ENCODE data around the gene FHOD3.

The FHOD3 gene

DNA sequence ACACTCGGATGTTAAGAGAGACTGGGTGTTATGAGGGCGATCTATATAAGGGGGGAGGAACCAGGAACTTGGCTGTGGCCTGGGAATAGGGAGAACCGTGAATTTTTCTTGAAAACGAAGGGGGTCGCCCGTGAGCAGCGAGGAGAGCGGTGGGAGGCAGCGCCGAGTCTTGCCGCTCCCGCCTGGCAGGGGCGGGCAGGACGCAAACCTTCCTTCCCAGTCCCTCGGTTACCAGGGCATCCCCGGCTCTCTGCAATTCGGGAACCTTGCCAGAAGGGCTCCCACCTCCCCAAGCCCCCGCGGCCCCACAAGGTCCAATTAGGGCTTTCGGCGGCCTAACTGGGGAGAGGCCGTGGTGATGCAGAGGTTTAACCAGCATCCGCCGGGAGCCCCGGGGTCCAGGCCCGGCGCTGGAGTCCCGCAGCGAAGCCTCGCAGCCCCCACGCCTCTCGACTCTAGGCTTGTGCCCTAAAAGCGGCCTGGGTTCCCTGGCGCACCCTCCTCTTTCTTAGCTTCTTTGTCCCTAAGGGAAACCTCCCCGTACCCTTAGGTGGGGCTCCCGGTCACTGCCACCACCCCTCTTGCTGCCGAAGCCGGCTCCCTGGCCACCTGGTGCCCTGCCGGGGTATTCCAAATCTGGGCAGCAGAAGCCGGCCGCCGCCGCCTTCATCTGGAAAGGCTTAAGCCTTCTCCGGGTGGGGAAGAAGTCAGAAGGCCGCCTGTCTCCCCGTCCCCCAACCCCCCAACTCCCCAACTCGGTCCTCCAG, 680 bp upstream of the FHOD3 start:
- peak; percentile 82 for DNase-seq

GRCh38 chr18:36298126-36298741, 721 bp downstream of the FHOD3 start:
- DNase-seq = no peak

DNA sequence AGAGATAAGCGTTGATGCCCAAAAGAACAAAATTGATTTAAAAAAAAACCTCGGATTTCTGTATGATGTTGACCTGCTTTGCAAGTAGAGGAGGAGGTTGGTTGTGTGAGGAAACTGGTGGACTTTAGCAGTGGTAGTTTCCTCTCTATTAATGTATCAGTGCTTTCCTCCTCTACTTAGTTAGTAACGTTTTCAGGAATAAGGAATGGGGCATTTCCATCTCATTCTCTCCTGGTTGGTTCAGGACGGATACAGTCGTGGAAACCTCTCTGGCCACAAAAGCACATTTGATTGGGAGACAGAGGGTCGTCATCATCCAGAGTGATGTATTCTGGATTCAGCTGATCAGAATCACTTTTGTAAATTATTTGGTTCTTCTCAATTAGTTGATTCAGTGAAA, 1.5 kb downstream of the FHOD3 start:
- no peak for DNase-seq

- no peak for DNase-seq
Measured at GRCh38 chr18:36300211-36300610, 2.7 kb downstream of the FHOD3 start.

DNA sequence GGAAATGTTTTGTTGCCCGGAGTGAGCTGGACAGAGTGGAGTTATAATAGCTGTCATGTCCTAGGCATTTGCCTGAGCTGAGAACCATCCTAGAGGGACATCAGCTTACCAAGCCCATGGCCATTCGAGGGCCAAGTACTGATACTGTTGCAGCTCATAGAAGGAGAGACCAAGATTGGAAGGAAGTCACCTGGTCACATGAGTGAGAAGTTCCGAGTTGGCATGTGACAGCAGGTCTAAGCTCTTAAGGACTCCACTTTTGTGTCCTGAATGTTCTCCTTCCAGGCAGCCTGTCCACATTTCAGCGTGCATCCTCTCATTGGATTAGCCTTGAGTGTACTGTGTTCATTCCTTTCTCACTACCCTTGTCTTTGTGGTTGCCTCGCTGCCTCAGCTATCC, 4.4 kb downstream of the FHOD3 start:
- no peak for DNase-seq

DNA sequence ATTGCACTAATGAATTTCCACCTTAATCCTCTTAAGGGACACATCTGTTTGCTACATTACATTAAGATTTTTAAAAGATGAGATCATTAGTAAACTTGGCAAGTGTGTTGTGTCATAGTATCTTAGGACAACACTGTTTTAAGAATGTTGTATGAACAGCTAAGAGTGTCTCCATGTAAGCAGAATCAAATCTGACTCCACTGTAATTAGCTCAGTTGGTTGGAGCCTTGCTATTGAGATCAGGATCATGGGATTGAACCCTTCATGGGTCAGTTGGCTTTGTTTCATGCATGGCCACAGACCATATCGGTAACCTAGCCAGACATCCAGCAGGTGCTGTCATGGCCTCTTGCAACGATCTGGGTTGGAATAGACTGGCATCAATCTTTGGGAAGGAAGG, 5.2 kb downstream of the FHOD3 start:
- DNase-seq = peak; percentile 33

DNA sequence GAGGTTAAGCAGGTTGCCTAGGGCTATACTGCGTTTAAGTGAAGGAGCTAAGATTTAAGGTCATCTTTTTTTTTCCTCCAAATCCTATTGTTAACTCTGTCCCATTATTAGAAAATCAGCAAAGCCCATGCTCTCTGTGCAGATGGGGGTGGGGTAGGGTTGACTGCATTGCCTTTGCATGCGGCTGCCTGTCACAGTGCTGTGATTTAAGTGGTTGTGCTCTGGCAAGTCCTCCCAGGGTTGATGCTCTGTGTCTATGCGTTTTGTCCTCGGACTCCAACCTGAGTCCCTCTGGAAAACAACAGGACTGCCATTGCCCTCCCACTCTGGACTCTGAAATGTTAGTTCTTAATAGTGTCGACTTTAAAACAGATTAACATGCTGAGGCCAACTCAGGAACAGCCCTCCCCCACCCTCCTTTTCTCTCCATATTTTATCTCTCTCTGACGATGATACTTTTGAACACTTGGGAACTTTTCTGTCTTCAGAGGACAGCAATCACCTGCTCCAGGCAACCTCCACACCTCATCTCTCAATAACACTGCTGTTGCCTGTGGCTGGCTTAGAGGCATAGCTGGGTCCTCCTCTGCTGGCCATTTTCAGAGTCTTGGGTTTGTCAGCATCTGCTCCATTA, 5.8 kb downstream of the FHOD3 start:
- no peak for DNase-seq

DNA sequence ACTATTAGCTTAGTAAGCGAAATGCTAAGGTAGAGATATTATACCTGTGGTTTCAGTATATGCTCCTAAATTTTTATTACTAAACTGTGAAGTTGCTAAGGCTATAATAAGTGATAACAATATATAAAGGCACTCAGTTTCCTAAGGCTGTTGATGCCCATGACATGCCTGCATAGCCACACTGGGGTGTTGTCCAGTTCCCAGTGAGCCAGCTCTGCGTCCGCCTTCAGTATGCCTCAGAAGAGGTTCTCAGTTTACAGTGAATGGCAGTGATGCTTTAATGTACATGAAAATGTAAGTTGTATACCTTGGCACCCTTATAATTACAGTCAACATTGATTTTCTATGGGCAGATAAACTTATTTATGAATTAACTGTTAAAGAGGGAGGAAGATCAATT, 7.2 kb downstream of the FHOD3 start:
- DNase-seq = no peak

GRCh38 chr18:36305375-36305774, 7.9 kb downstream of the FHOD3 start:
- DNase-seq = no peak

DNA sequence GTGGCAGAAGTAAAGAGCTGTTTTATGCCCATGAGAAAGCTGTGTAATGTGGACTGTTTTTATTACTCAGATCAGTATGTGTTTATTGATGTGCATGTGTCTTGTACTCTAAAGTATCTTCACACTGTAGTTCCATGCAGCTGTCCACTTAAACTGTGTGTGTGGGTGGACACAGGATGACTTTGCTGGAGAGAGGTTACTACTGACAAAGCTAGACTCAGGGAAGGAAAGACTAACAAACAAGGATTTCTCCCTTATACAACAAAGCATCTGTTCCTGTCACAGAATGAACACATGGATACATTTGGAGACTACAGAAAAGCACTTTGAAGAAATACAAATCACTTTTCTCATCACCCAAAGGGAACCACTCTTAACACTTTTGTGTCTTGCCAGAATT, 10.0 kb downstream of the FHOD3 start:
- no peak for DNase-seq

DNA sequence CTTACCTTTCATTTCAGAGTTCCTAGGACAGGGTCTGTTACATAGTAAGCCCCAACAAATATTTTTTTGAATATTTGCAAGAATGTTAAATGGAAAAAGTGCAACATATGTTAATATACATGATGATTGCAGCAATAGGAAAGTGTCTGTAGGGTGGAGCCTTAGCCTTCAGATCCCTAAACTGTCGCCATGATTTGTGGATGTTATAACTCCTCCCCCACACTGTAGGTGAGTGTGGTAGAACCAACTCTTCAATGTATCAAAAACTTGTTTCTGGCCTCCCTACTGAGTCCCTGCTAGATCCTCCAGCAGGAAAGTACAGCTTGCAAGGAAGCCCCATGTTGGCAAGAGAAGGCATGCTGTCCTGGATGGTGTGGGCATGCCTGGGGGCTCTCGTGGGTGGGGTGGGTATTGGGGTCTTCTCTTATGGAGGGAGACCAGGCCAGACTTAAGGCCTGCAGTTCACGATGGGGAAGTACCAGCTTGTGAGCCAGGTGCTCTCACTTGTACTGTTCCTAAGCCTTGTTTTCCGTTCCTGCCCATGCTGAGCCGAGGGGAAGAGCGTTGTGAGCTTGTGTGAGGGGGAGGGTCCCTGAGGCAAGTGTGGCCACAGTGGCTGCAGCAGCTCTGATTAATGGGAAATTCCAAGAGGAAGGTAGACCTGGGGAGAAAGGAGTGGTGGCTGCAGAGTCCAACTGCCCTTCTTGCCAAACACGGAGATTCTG, 11.4 kb downstream of the FHOD3 start:
- no peak for DNase-seq

GRCh38 chr18:36309436-36310391, 12.2 kb downstream of the FHOD3 start:
- peak; percentile 100 for DNase-seq

DNA sequence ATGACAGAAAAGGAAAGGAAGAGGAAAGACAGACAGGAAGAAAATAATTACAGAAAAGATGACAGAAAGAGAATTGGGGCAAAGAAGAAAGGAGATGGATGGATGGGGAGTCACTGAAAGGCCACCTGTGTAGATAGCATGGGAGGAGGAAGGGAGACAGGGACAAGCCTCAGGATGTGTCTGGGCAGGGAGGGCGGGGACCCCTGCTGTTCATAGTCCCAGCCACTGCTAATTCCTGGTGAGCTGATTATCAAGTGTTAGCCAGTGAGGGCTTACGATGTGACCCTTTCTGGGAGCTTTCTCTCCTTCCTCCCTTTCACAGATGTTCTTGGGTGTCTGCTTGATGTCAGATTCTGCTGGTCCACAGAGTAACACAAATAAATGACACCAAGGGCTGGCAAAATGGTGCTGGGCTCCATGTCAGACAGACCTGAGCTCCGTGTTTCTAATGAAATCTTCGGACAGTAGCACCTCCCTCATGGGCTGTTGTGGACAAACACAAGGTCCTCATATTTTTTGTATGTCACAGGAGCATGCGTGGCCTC, 13.6 kb downstream of the FHOD3 start:
- no peak for DNase-seq

GRCh38 chr18:36312806-36313395, 15.4 kb downstream of the FHOD3 start:
- peak; percentile 45 for DNase-seq

- peak; percentile 40 for DNase-seq
Measured at GRCh38 chr18:36314098-36314497, 16.6 kb downstream of the FHOD3 start.

DNA sequence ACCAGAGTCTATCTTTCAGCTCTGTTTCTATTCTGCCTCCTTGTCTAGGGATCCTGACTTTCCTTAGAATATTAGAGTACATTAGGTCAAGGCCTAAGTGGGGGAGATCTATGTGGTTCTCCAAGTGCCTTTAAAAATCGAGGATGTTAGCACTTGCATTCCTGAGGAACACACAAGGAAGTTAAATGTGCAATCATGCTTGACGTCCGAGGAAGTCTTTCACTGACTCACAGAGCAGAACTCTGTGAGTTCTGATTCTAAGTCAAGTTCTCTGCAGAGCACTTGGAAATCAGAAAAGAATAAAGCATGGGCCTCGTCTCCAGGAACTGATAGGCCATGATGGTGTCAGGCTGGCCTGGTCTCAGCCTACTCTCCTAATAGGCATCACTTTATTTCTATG, 17.2 kb downstream of the FHOD3 start:
- peak; percentile 91 for DNase-seq

DNA sequence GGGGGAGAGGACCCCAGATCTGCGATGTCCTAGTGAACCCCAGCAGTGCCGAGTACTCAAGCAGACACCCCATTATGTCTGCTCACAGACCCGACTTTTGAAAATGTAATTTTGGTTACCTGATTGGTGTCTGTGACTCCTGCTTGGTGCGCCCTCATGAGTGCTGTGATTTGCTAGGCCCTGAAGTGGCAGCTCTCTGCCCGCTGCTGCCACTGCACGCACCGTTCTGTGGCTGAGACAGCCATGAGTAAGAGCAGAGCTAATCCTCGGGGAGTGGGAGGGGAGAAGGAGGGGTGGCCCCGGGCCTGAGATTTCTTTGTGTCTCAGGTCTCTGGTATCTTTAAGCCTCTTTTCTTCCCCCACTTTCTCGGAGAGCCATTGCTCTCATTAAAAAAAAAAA, 18.2 kb downstream of the FHOD3 start:
- DNase-seq = peak; percentile 79

- DNase-seq = no peak
Measured at GRCh38 chr18:36316246-36316645, 18.7 kb downstream of the FHOD3 start.

GRCh38 chr18:36321658-36322407, 24.3 kb downstream of the FHOD3 start:
- peak; percentile 35 for DNase-seq

- no peak for DNase-seq
Measured at GRCh38 chr18:36322408-36322728, 24.9 kb downstream of the FHOD3 start.

- DNase-seq = no peak
Measured at GRCh38 chr18:36322734-36323133, 25.2 kb downstream of the FHOD3 start.

Data from fibroblast of skin of abdomen (primary cell).